UCSD-AML1 (cell line): Measurements from ENCODE around the gene LRRC37A2.
"Not testable (repeated sequence)": the region's sequence is repeated elsewhere in the genome, so short reads cannot be mapped to it uniquely, and the experiment has no call there.

Source experiments
- DNase-seq: peaks from one replicate; lab custom pipeline; 2025; ENCODE audit not compliant: unreplicated experiment; lab: John Stamatoyannopoulos, UW

The LRRC37A2 gene

GRCh38 chr17:46512168-46512567 lies at the start of gene LRRC37A2:
Gene LRRC37A2, plus strand, starts transcription at chr17:46512468. Its CDS starts 245 bp downstream, at chr17:46512713.
- not testable (repeated sequence) for DNase-seq

GRCh38 chr17:46467618-46468017 lies 44.6 kb upstream of the LRRC37A2 start:
- DNase-seq, result not testable (repeated sequence)

GRCh38 chr17:46474489-46474888 lies 37.8 kb upstream of the LRRC37A2 start:
- DNase-seq, result not testable (repeated sequence)

- not testable (repeated sequence) for DNase-seq
Observed at GRCh38 chr17:46475583-46475982, 36.7 kb upstream of the LRRC37A2 start.

- not testable (repeated sequence) for DNase-seq
Observed at GRCh38 chr17:46478823-46479222, 33.4 kb upstream of the LRRC37A2 start.

- DNase-seq, result not testable (repeated sequence)
Observed at GRCh38 chr17:46481310-46481709, 31.0 kb upstream of the LRRC37A2 start.

- not testable (repeated sequence) for DNase-seq
Observed at GRCh38 chr17:46492021-46492420, 20.2 kb upstream of the LRRC37A2 start.

GRCh38 chr17:46499437-46500139 lies 12.7 kb upstream of the LRRC37A2 start:
- not testable (repeated sequence) for DNase-seq

- DNase-seq, result not testable (repeated sequence)
Observed at GRCh38 chr17:46505896-46506295, 6.4 kb upstream of the LRRC37A2 start.

- not testable (repeated sequence) for DNase-seq
Observed at GRCh38 chr17:46534716-46535115, 22.4 kb downstream of the LRRC37A2 start.

GRCh38 chr17:46548607-46549006 lies 36.3 kb downstream of the LRRC37A2 start:
- DNase-seq, result not testable (repeated sequence)

- DNase-seq, result not testable (repeated sequence)
Observed at GRCh38 chr17:46559155-46559554, 46.9 kb downstream of the LRRC37A2 start.

- DNase-seq, result not testable (repeated sequence)
Observed at GRCh38 chr17:46560048-46560447, 47.8 kb downstream of the LRRC37A2 start.

- not testable (repeated sequence) for DNase-seq
Observed at GRCh38 chr17:46566284-46566683, 54.0 kb downstream of the LRRC37A2 start.

GRCh38 chr17:46566980-46567379 lies 54.7 kb downstream of the LRRC37A2 start:
- not testable (repeated sequence) for DNase-seq

GRCh38 chr17:46571796-46572195 lies 59.5 kb downstream of the LRRC37A2 start:
- DNase-seq, result not testable (repeated sequence)

- DNase-seq, result not testable (repeated sequence)
Observed at GRCh38 chr17:46579083-46580075, 67.1 kb downstream of the LRRC37A2 start, which contains the start of gene ARL17A. Gene ARL17A, minus strand, starts transcription at chr17:46579691. Its CDS starts 3,369 bp downstream, at chr17:46576322.

GRCh38 chr17:46580082-46580481 lies 67.8 kb downstream of the LRRC37A2 start:
- not testable (repeated sequence) for DNase-seq

- not testable (repeated sequence) for DNase-seq
Observed at GRCh38 chr17:46585444-46585843, 73.2 kb downstream of the LRRC37A2 start.

GRCh38 chr17:46590157-46591146 lies 78.2 kb downstream of the LRRC37A2 start, which contains the start of gene NSF:
Gene NSF, plus strand, starts transcription at chr17:46590669. Its CDS starts 107 bp downstream, at chr17:46590776.
- DNase-seq, result not testable (repeated sequence)
